ENCODE results near the gene OCSTAMP. TPM values are rescaled to one million over a fixed set of nuclear protein-coding genes. Genes with fewer than 3 reads are reported as not detected.

OCSTAMP gene
- total RNA-seq, 2 donors from 2014 or later, result not detected

GRCh38 chr20:46568570-46569129, 18.2 kb upstream of the OCSTAMP start:
- Histone ChIP-seq H3K36me3 (no peaks in the 10 kb centered on the region), H3K4me3 (no peak overlapping the region), H3K27ac (no peak overlapping the region), H3K27me3 (no peaks in the 10 kb centered on the region), H3K4me1 (no peaks in the 10 kb centered on the region), H3K9ac (ENCODE audit: low read depth in 2 of 2, low read length in 2 of 2) (no peak overlapping the region), H3K9me3 (no peaks in the 10 kb centered on the region)
- intact Hi-C loops (cut with DNase I), result loop anchor here (10.0 kb wide), 1 partner anchor 116 kb away; the partner anchor contains the start of gene TP53RK
- DNase-seq, result no peak
- TF ChIP-seq CTCF (IDR thresholded peaks at IDR 0.05), result no peak

GRCh38 chr20:46566125-46566524, 15.7 kb upstream of the OCSTAMP start:
- no peak for DNase-seq
- Histone ChIP-seq H3K27me3 (no peaks in the 10 kb centered on the region), H3K27ac (no peak overlapping the region), H3K36me3 (no peaks in the 10 kb centered on the region), H3K9ac (ENCODE audit: low read depth in 2 of 2, low read length in 2 of 2) (no peak overlapping the region), H3K4me1 (no peaks in the 10 kb centered on the region), H3K9me3 (no peaks in the 10 kb centered on the region), H3K4me3 (no peak overlapping the region)
- no peak for TF ChIP-seq CTCF (IDR thresholded peaks at IDR 0.05)
- intact Hi-C loops (cut with DNase I), result loop anchor here (10.0 kb wide), 1 partner anchor 119 kb away; the partner anchor contains the start of gene TP53RK

- no peak for TF ChIP-seq CTCF (IDR thresholded peaks at IDR 0.05)
- Histone ChIP-seq H3K27me3 (no peaks in the 10 kb centered on the region), H3K36me3 (no peaks in the 10 kb centered on the region), H3K27ac (no peak overlapping the region), H3K9ac (ENCODE audit: low read depth in 2 of 2, low read length in 2 of 2) (no peak overlapping the region), H3K4me1 (no peaks in the 10 kb centered on the region), H3K4me3 (no peak overlapping the region), H3K9me3 (no peaks in the 10 kb centered on the region)
- intact Hi-C loops (cut with DNase I), result loop anchor here (10.0 kb wide), 1 partner anchor 120 kb away; the partner anchor contains the start of gene TP53RK
- DNase-seq, result no peak
Measured at GRCh38 chr20:46564241-46564957, 13.9 kb upstream of the OCSTAMP start.

- Histone ChIP-seq H3K9me3 (no peaks in the 10 kb centered on the region), H3K4me1 (no peaks in the 10 kb centered on the region), H3K27me3 (no peaks in the 10 kb centered on the region), H3K36me3 (no peaks in the 10 kb centered on the region), H3K4me3 (no peak overlapping the region), H3K27ac (no peak overlapping the region), H3K9ac (ENCODE audit: low read depth in 2 of 2, low read length in 2 of 2) (no peak overlapping the region)
- no peak for DNase-seq
- intact Hi-C loops (cut with DNase I), result loop anchor here (10.0 kb wide), 1 partner anchor 121 kb away; the partner anchor contains the start of gene TP53RK
- TF ChIP-seq CTCF (IDR thresholded peaks at IDR 0.05), result no peak
Measured at GRCh38 chr20:46563860-46564221, 13.4 kb upstream of the OCSTAMP start.

- TF ChIP-seq CTCF (IDR thresholded peaks at IDR 0.05), result no peak
- no peak for DNase-seq
- Histone ChIP-seq H3K4me3 (no peak overlapping the region), H3K9me3 (no peaks in the 10 kb centered on the region), H3K27me3 (no peaks in the 10 kb centered on the region), H3K36me3 (no peaks in the 10 kb centered on the region), H3K4me1 (no peaks in the 10 kb centered on the region), H3K27ac (no peak overlapping the region), H3K9ac (ENCODE audit: low read depth in 2 of 2, low read length in 2 of 2) (no peak overlapping the region)
- intact Hi-C loops (cut with DNase I), result loop anchor here (10.0 kb wide), 1 partner anchor 121 kb away; the partner anchor contains the start of gene TP53RK
Measured at GRCh38 chr20:46563170-46563859, 12.9 kb upstream of the OCSTAMP start.
